Hepatocyte (in vitro differentiated cells): Measurements from ENCODE around the gene BAZ1B. TPM values are rescaled to one million over a fixed set of nuclear protein-coding genes. Genes with fewer than 3 reads are reported as not detected.

ENCODE experiments used
- DNase-seq: peaks from one replicate; pipeline ENCODE4 v3.0.0-alpha.2; 2016; ENCODE audit warnings: low spot score
- H2AFZ ChIP-seq: fragments of 200-600 bp; sonication (generic); 2 replicates; pipeline ENCODE4 v1.6.0; 2016; ENCODE audit warnings: antibody characterized with exemption, mild to moderate bottlenecking
- H3K27ac ChIP-seq: fragments of 200-600 bp; sonication (generic); 2 replicates; pipeline ENCODE4 v1.5.1; 2016; ENCODE audit warnings: mild to moderate bottlenecking
- H3K27me3 ChIP-seq: fragments of 200-600 bp; sonication (generic); 2 replicates; pipeline ENCODE4 v1.6.1; 2016
- H3K36me3 ChIP-seq: fragments of 200-600 bp; sonication (generic); replicated peaks from 2 replicates; pipeline ENCODE4 v1.5.1; 2016; ENCODE audit warnings: low read depth; ENCODE audit not compliant: insufficient read depth
- H3K4me1 ChIP-seq: fragments of 200-600 bp; sonication (generic); 2 replicates; pipeline ENCODE4 v1.5.1; 2016; ENCODE audit warnings: mild to moderate bottlenecking, moderate library complexity; ENCODE audit not compliant: insufficient read depth
- H3K4me2 ChIP-seq: fragments of 200-600 bp; sonication (generic); 2 replicates; pipeline ENCODE4 v1.6.0; 2016
- H3K4me3 ChIP-seq: fragments of 200-600 bp; sonication (generic); 2 replicates; pipeline ENCODE4 v1.5.1; 2016; ENCODE audit warnings: mild to moderate bottlenecking
- H3K79me2 ChIP-seq: fragments of 200-600 bp; sonication (generic); 2 replicates; pipeline ENCODE4 v1.6.0; 2017; ENCODE audit warnings: mild to moderate bottlenecking
- H3K9me2 ChIP-seq: fragments of 200-600 bp; sonication (generic); replicated peaks from 2 replicates; pipeline ENCODE4 v1.6.0; 2017; ENCODE audit warnings: mild to moderate bottlenecking; ENCODE audit not compliant: insufficient read depth
- H3K9me3 ChIP-seq: fragments of 200-600 bp; sonication (generic); 2 replicates; pipeline ENCODE4 v1.5.1; 2016; ENCODE audit warnings: low read depth, mild to moderate bottlenecking
- H4K20me1 ChIP-seq: fragments of 200-600 bp; sonication (generic); 2 replicates; pipeline ENCODE4 v1.6.0; 2016; ENCODE audit warnings: mild to moderate bottlenecking; ENCODE audit not compliant: insufficient read depth, poor library complexity, severe bottlenecking
- CTCF ChIP-seq: fragments of 200-600 bp; sonication (generic); IDR thresholded peaks from 2 replicates; pipeline ENCODE4 v1.5.1; 2016; ENCODE audit warnings: antibody characterized with exemption, mild to moderate bottlenecking; ENCODE audit not compliant: poor library complexity
- EZH2 ChIP-seq: fragments of 200-600 bp; sonication (generic); IDR thresholded peaks from 2 replicates; pipeline ENCODE4 v1.6.1; 2016; ENCODE audit warnings: antibody characterized with exemption, mild to moderate bottlenecking, borderline replicate concordance
- EZH2phosphoT487 ChIP-seq: fragments of 200-600 bp; sonication (generic); IDR thresholded peaks from one replicate; pipeline ENCODE4 v1.6.1; 2018; ENCODE audit warnings: antibody characterized with exemption, mild to moderate bottlenecking, low read depth, moderate library complexity; ENCODE audit not compliant: unreplicated experiment, severe bottlenecking
- WGBS: methylation state at CpG from one replicate; pipeline ENCODE4 v1.1.6; 2016; ENCODE audit warnings: low lambda C conversion rate; ENCODE audit errors: missing lambda C conversion rate; 5-methylcytosine and 5-hydroxymethylcytosine counted together
- polyA plus RNA-seq: library from polyadenylated mRNA; unstranded; fragments of >200 nt; fragmentation: Nextera tagmentation; extraction: Ambion mirVana; gene quantifications from 2 replicates; pipeline ENCODE4 v1.2.1, GENCODE V29; 2016
- total RNA-seq: library from RNA; depleted of rRNA; stranded (reverse); fragments of >200 nt; gene quantifications from 2 replicates; pipeline ENCODE4 v1.2.3, GENCODE V29; 2014

The BAZ1B gene
- total and polyA plus RNA-seq, 2 experiments from 2014 or later, result 16.7 to 44.7 TPM

GRCh38 chr7:73449422-73449821 lies 72.7 kb downstream of the BAZ1B start:
- no peaks in the 10 kb centered on the region for H3K4me1 ChIP-seq
- H2AFZ ChIP-seq, result no peak overlapping the region
- H3K9me2 ChIP-seq, result no peaks in the 10 kb centered on the region
- WGBS, result 94% methylated on average over 5 of the region's 5 CpGs
- TF ChIP-seq EZH2phosphoT487 (no peak), EZH2 (no peak), CTCF (no peak)
- H3K9me3 ChIP-seq, result no peaks in the 10 kb centered on the region
- H3K4me2 ChIP-seq, result no peak overlapping the region
- peaks cover 4% of the 10 kb centered on the region for H4K20me1 ChIP-seq
- DNase-seq, result no peak
- no peaks in the 10 kb centered on the region for H3K27me3 ChIP-seq
- H3K79me2 ChIP-seq, result peaks cover 12% of the 10 kb centered on the region
- peaks cover 7% of the 10 kb centered on the region for H3K36me3 ChIP-seq
- no peak overlapping the region for H3K4me3 ChIP-seq
- no peak overlapping the region for H3K27ac ChIP-seq

GRCh38 chr7:73448609-73449008 lies 73.5 kb downstream of the BAZ1B start:
- no peak for DNase-seq
- no peak overlapping the region for H3K4me2 ChIP-seq
- no peaks in the 10 kb centered on the region for H3K4me1 ChIP-seq
- no peaks in the 10 kb centered on the region for H3K27me3 ChIP-seq
- peaks cover 7% of the 10 kb centered on the region for H3K36me3 ChIP-seq
- no peaks in the 10 kb centered on the region for H3K9me3 ChIP-seq
- WGBS, result 86% methylated on average over 4 of the region's 4 CpGs
- no peak overlapping the region for H2AFZ ChIP-seq
- H3K9me2 ChIP-seq, result no peaks in the 10 kb centered on the region
- no peak overlapping the region for H3K4me3 ChIP-seq
- H3K27ac ChIP-seq, result no peak overlapping the region
- peaks cover 12% of the 10 kb centered on the region for H3K79me2 ChIP-seq
- TF ChIP-seq EZH2 (no peak), EZH2phosphoT487 (no peak), CTCF (no peak)
- peaks cover 4% of the 10 kb centered on the region for H4K20me1 ChIP-seq

- Histone ChIP-seq H3K79me2 (peaks cover 12% of the 10 kb centered on the region), H3K9me2 (no peaks in the 10 kb centered on the region), H3K9me3 (no peaks in the 10 kb centered on the region), H3K4me3 (no peak overlapping the region), H2AFZ (no peak overlapping the region), H4K20me1 (peaks cover 3% of the 10 kb centered on the region), H3K27ac (no peak overlapping the region), H3K36me3 (peaks cover 7% of the 10 kb centered on the region), H3K27me3 (no peaks in the 10 kb centered on the region), H3K4me1 (no peaks in the 10 kb centered on the region), H3K4me2 (no peak overlapping the region)
- WGBS, result 96% methylated on average over 5 of the region's 5 CpGs
- TF ChIP-seq EZH2, result no peak
- no peak for TF ChIP-seq CTCF
- TF ChIP-seq EZH2phosphoT487, result no peak
- no peak for DNase-seq
Observed at GRCh38 chr7:73447121-73447733, 74.9 kb downstream of the BAZ1B start.

- Histone ChIP-seq H4K20me1 (no peaks in the 10 kb centered on the region), H3K4me3 (no peak overlapping the region), H3K4me2 (no peak overlapping the region), H3K9me3 (no peaks in the 10 kb centered on the region), H2AFZ (no peak overlapping the region), H3K79me2 (peaks cover 12% of the 10 kb centered on the region), H3K27me3 (no peaks in the 10 kb centered on the region), H3K27ac (no peak overlapping the region), H3K36me3 (peaks cover 7% of the 10 kb centered on the region), H3K4me1 (no peaks in the 10 kb centered on the region), H3K9me2 (no peaks in the 10 kb centered on the region)
- no peak for DNase-seq
- TF ChIP-seq CTCF (no peak), EZH2 (no peak), EZH2phosphoT487 (no peak)
- 90% methylated on average over 4 of the region's 4 CpGs for WGBS
Observed at GRCh38 chr7:73446682-73447081, 75.4 kb downstream of the BAZ1B start.
